IPS-15b (cell line): ENCODE measurements around the gene USP20.
"Not testable (repeated sequence)": the region's sequence is repeated elsewhere in the genome, so short reads cannot be mapped to it uniquely, and the experiment has no call there.

Experiments used
- H3K27me3 ChIP-seq: one replicate; pipeline ENCODE4 v1.6.1; 2013; ENCODE audit warnings: low read length; ENCODE audit not compliant: control insufficient read depth, insufficient read depth
- H3K36me3 ChIP-seq: one replicate; pipeline ENCODE4 v1.6.1; 2013; ENCODE audit warnings: low read length; ENCODE audit not compliant: control insufficient read depth, insufficient read depth
- H3K4me1 ChIP-seq: one replicate; pipeline ENCODE4 v1.6.1; 2013; ENCODE audit warnings: mild to moderate bottlenecking, low read length; ENCODE audit not compliant: control insufficient read depth, insufficient read depth
- H3K4me3 ChIP-seq: one replicate; pipeline ENCODE4 v1.5.1; 2013; ENCODE audit warnings: low read depth, low read length
- H3K9ac ChIP-seq: one replicate; pipeline ENCODE4 v1.6.1; 2013; ENCODE audit warnings: low read depth, mild to moderate bottlenecking, low read length
- H3K9me3 ChIP-seq: one replicate; pipeline ENCODE4 v1.6.1; 2013; ENCODE audit warnings: mild to moderate bottlenecking, low read length; ENCODE audit not compliant: control insufficient read depth, insufficient read depth

USP20 gene

DNA sequence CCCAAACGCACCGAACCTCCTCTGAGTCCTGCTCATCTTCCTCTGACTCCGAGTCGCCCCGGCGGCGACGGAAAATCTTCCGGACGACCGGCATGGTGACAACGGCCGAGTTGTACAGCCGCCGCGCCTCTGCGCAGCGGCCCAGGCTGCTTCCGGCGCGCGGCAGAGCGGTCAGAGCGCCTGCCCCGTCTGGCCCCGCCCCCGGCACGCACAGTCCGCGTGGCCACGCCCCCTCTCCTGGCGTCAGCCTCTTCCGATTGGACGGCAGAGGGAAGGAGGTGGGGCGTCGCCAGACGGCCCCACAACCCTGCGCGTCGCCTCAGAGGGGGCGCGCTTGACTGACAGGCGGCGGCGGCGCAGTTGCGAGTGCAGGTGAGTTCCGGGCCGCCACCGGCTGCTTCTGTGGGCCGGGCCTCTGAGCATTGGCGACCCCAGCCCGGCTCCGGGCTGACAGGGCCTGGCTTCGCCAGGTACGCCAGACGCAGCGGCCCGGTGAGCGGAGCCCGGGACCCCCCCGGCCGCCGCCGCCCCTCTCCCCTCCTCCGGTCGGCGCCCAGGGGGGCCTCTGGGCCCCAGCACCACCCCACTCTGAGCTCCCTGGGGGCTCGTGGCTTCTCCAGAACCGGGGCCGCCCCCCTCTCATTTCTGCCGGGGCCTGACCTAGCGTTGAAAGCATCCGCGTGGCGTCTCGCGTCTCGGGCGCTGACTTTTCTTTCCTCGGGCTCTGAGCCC is at the start of gene USP20, which contains the start of gene C9orf78:
Gene USP20, plus strand, starts transcription at position 331 of the 732 bp plus-strand sequence. CDS start 17,098 bp downstream, outside the sequence.
Gene C9orf78, minus strand, starts transcription at position 148 of the 732 bp plus-strand sequence. Its CDS starts 54 bp downstream, at position 94.
- Histone ChIP-seq H3K9me3 (no peaks in the 10 kb centered on the region), H3K27me3 (no peaks in the 10 kb centered on the region), H3K9ac (peak within 1 kb of the TSS; percentile 47), H3K4me1 (peaks cover 15% of the 10 kb centered on the region), H3K4me3 (peak within 1 kb of the TSS; percentile 85), H3K36me3 (peaks cover 6% of the 10 kb centered on the region)

DNA sequence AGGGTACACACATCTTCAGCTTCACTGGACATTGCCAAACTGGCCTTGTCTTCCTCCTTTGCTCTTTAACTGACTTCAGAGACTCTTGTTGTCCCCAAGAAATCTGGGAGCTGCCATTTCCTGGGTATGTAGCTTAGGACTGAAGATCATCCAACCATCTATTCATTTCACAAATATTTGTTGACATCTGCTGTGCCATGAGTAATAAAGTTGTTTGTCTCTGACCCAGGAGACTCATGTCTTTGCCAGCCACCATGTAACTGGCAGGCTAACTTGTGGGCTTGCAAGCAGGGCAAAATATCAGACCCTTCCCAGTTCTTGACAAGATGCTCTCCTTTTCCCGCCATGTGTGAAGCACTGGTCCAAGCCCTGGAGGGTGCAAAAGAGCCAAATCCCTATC is 49.4 kb upstream of the USP20 start:
- Histone ChIP-seq H3K9me3 (no peaks in the 10 kb centered on the region), H3K36me3 (no peaks in the 10 kb centered on the region), H3K4me1 (no peaks in the 10 kb centered on the region), H3K9ac (no peak overlapping the region), H3K4me3 (no peak overlapping the region), H3K27me3 (no peaks in the 10 kb centered on the region)

DNA sequence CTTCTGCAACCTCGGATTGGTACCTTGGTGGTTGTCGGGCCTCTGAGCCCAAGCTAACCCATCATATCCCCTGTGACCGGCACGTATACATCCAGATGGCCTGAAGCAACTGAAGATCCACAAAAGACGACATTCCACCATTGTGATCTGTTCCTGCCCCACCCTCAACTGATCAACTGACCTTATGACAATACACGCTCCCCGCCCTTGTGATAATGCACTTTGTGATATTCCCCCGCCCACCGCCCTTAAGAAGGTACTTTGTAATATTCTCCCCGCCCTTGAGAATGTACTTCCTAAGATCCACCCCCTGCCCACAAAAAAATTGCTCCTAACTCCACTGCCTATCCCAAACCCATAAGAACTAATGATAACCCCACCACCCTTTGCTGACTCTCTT is 48.8 kb upstream of the USP20 start:
- H3K4me3 ChIP-seq = no peak overlapping the region
- no peaks in the 10 kb centered on the region for H3K9me3 ChIP-seq
- no peaks in the 10 kb centered on the region for H3K27me3 ChIP-seq
- H3K4me1 ChIP-seq = no peaks in the 10 kb centered on the region
- H3K36me3 ChIP-seq = no peaks in the 10 kb centered on the region
- no peak overlapping the region for H3K9ac ChIP-seq

DNA sequence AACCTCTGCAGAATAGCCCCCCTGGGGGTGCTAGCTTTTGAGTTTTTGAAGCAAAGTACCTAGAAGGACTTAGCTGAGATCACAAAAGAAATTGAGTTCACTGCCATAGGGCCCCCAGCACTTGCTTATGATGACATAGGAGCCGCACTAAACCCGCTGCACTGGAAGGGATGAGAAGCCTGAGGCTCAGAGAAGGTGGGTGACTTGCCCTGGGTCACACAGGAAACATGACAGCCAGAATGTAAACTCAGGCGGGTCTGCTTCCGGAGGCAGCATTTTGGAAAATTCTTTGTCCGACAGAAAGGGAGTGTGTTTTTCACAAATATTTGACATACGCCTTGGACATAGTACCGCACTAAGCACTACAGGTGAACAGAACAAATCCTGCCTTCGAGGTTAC is 40.7 kb upstream of the USP20 start:
- Histone ChIP-seq H3K9me3 (no peaks in the 10 kb centered on the region), H3K4me1 (no peaks in the 10 kb centered on the region), H3K36me3 (no peaks in the 10 kb centered on the region), H3K9ac (no peak overlapping the region), H3K27me3 (peaks cover 2% of the 10 kb centered on the region), H3K4me3 (no peak overlapping the region)

DNA sequence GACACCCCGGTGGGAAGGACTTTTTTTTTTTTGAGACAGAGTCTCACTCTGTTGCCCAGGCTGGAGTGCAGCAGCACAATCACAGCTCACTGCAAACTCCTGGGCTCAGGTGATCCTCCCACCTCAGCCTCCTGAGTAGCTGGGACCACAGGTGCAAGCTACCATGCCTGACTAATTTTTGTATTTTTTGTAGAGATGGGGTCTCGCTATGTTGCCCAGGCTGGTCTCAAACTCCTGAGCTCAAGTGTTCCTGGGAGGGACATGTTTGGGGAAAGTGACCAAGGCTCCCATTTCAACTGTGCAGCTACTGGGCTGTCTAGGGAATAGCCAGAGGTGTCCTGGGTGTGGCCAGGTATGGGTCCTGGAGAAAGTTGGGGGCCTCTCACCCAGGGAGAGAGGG is 39.2 kb upstream of the USP20 start:
- not testable (repeated sequence) for H3K4me1 ChIP-seq, H3K9me3 ChIP-seq, H3K9ac ChIP-seq, H3K27me3 ChIP-seq, H3K36me3 ChIP-seq, H3K4me3 ChIP-seq

DNA sequence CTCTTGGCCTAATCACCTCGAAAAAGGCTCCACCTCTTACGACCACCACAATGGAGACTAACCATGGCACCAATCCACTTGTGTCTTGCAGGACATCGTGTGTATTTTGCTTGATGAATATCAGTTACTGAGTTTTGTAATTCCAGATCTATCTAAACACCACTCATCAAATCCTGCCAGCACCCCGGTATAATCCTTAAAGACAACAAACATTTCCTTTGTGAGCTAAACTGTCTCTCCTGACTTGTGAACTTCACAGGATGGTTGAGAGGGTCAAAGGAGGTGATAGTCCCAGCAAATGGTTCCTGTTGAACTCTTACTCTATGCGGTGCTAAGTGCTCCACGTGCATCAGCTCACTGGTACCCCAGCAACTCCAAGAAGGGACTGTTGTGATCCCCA is 36.3 kb upstream of the USP20 start:
- Histone ChIP-seq H3K4me3 (no peak overlapping the region), H3K9ac (no peak overlapping the region), H3K4me1 (peaks cover 1% of the 10 kb centered on the region), H3K9me3 (no peaks in the 10 kb centered on the region), H3K36me3 (no peaks in the 10 kb centered on the region), H3K27me3 (no peaks in the 10 kb centered on the region)

DNA sequence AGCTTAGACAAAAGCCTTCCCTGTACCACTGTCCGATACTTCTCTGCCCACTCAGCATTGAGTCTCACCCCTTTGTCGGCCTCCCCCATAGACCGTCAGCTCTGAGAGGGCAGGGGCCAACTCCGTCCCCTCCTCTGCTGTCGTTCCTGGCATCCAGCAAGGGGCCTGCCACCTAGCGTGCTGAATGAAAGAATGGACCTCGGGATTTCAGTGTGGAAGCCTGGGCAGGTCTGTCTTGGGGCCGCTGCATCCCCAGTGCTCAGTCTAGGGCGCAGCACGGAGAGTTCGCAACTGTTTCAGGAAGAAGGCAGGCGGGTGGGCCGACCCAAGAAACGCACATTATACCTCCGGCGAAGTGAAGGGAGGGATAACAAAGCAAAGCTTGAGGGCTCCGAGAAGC is 33.8 kb upstream of the USP20 start:
- peaks cover 4% of the 10 kb centered on the region for H3K4me1 ChIP-seq
- no peaks in the 10 kb centered on the region for H3K9me3 ChIP-seq
- H3K4me3 ChIP-seq = no peak overlapping the region
- H3K9ac ChIP-seq = no peak overlapping the region
- H3K27me3 ChIP-seq = no peaks in the 10 kb centered on the region
- peaks cover 3% of the 10 kb centered on the region for H3K36me3 ChIP-seq

DNA sequence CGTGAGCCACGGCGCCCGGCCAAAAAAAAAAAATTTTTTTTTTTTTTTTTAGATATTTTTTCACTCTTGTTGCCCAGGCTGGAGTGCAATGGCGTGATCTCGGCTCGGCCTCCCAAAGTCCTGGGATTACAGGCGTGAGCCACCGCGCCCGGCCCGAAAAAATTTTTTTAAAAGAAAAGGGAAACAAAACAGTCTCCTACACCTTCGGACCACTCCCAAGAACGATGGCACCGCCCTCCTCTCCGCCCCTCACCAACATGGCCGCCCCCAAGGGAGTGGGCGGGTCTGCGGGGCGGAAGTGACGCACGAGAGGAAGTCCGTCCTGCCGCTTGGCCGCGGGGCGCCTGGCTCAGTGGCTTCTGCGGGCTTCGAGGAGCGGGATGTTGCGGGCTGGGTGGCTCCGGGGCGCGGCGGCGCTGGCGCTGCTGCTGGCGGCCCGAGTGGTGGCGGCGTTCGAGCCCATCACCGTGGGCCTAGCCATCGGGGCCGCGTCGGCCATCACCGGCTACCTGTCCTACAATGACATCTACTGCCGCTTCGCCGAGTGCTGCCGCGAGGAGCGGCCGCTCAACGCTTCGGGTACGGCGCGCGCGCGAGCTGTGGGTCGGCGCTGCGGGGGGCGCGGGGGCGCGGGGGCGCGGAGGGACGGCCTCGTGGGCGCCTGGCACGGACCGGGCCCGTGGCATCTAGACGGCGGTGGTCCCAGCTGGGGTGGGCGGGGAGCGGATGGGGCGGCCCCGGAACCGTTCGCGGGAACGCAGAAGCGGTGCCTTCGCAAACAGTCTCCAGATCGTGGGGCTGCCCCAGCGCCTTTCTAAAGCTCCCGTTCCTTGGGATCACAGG is 32.2 kb upstream of the USP20 start, which contains the start of gene TOR1B:
Gene TOR1B, plus strand, starts transcription at position 352 of the 843 bp plus-strand sequence. Its CDS starts 29 bp downstream, at position 381.
- H3K9me3 ChIP-seq = no peaks in the 10 kb centered on the region
- H3K9ac ChIP-seq = peak within 1 kb of the TSS; percentile 13
- H3K36me3 ChIP-seq = peaks cover 3% of the 10 kb centered on the region
- H3K4me3 ChIP-seq = peak within 1 kb of the TSS; percentile 59
- H3K4me1 ChIP-seq = peaks cover 4% of the 10 kb centered on the region
- no peaks in the 10 kb centered on the region for H3K27me3 ChIP-seq

DNA sequence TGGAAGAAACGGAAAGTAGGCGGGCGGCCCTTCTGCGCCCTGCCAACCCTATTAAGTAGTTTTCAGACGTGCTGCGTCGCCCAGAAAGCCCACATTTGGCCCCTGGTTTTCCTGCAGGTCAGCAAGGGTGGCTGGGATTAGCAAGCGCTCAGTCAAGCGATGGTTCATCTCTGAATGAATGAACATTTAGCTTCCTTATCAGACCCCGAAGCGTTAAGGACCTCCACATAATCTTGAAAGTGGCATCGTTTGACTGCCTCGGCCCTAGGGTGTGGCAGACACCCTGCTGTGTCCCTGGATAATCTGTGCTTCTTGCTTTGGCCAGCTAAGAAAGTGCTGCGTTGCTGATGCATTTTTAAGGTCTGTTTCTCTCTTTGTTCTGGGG is 31.6 kb upstream of the USP20 start:
- Histone ChIP-seq H3K36me3 (peaks cover 3% of the 10 kb centered on the region), H3K27me3 (no peaks in the 10 kb centered on the region), H3K9ac (peak overlapping the region; percentile 13), H3K9me3 (no peaks in the 10 kb centered on the region), H3K4me3 (peak overlapping the region; percentile 59), H3K4me1 (peaks cover 4% of the 10 kb centered on the region)

DNA sequence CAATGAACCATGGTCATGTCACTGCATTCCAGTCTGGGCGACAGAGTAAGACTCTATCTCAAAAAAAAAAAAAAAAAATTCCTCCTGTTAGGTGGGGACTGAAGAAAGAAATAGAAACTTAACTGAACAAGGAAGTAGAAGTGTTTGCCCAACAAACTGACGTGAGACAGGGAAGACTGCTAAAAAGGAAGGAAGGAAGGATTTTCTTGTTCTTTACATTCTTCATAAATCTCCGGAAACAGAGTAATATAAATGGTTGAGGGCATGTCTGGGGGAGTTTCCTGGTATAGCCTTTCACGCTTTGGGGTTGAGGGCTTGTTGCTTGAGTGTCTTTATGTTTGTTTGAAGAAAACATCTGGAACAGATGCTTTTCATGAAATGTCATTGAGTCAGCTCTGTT is 29.2 kb upstream of the USP20 start:
- Histone ChIP-seq H3K27me3 (no peaks in the 10 kb centered on the region), H3K4me3 (no peak overlapping the region), H3K4me1 (peaks cover 4% of the 10 kb centered on the region), H3K36me3 (peaks cover 11% of the 10 kb centered on the region), H3K9ac (no peak overlapping the region), H3K9me3 (no peaks in the 10 kb centered on the region)

DNA sequence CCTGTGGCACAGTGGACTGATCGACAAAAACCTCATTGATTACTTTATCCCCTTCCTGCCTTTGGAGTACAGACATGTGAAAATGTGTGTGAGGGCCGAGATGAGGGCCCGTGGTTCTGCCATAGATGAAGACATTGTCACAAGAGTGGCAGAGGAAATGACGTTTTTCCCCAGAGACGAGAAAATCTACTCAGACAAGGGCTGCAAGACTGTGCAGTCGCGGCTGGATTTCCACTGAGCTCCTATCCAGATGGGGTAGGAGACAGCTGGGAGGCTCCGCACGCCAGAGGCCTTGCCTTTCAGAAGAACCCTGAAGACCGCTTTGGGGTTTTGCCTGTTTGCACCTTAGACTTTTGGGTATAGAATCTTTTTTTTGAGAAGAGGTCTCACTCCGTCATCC is 25.9 kb upstream of the USP20 start:
- no peak overlapping the region for H3K4me3 ChIP-seq
- no peaks in the 10 kb centered on the region for H3K27me3 ChIP-seq
- no peaks in the 10 kb centered on the region for H3K4me1 ChIP-seq
- no peaks in the 10 kb centered on the region for H3K9me3 ChIP-seq
- H3K9ac ChIP-seq = no peak overlapping the region
- H3K36me3 ChIP-seq = peaks cover 18% of the 10 kb centered on the region

DNA sequence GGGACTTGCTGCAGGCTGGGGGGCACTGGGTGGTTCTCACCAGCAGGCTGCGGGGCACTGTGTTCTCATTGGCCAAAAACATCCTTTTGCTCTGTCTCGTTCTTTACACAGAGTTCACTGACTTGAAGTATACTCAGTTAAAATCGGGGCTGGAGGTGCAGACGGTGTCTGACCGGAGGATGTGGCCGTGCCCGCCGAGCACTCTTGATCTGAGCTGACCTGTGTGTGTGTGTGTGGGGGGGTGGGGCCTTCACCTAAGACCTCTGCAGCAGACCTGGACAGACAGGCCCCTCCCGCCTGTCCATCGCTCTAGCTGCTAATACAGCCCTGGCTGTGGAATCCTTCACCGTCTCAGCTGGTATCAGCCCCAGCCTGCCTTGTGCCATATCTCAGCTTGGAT is 25.1 kb upstream of the USP20 start:
- Histone ChIP-seq H3K4me3 (no peak overlapping the region), H3K36me3 (peaks cover 20% of the 10 kb centered on the region), H3K4me1 (no peaks in the 10 kb centered on the region), H3K9ac (no peak overlapping the region), H3K27me3 (no peaks in the 10 kb centered on the region), H3K9me3 (no peaks in the 10 kb centered on the region)
